ENCODE data around the gene L3MBTL1. TPM values are rescaled to one million over a fixed set of nuclear protein-coding genes. Genes with fewer than 3 reads are reported as not detected.
"Not testable (repeated sequence)": the region's sequence is repeated elsewhere in the genome, so short reads cannot be mapped to it uniquely, and the experiment has no call there.

The L3MBTL1 gene
- polyA plus RNA-seq, 1 donor (not counting 4 experiments of a cell fraction or from before 2014, with no cell fraction given), result 5.0 TPM

DNA sequence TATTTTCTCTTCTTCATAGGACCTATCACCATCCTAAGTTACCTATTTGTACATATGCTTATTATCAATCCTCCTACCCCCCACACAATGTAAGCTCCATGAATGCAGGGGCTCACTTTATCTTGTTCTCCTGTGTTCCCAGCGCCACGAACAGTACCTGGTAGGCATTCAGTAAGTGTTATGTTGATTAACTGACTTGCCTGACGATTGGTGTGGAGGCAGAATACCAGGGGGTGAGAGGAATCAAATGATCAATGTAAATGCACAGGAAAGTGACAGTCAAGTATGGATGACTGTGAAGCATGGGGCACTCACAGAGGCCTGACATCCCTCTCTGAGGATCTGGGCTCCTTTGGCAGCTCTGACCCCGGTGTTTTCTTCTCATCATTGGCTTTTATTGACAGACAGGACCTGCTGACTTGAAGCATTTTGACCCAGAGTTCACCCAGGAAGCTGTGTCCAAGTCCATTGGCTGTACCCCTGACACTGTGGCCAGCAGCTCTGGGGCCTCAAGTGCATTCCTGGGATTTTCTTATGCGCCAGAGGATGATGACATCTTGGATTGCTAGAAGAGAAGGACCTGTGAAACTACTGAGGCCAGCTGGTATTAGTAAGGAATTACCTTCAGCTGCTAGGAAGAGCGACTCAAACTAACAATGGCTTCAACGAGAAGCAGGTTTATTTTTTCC lies 77.1 kb downstream of the L3MBTL1 start:
- DNase-seq (ENCODE audit: low read depth, low spot score), result no peak
- Histone ChIP-seq H4K20me1 (ENCODE audit: control insufficient read depth, extremely low read depth, insufficient read depth, low read length) (no peaks in the 10 kb centered on the region), H3K36me3 (ENCODE audit: control insufficient read depth in 2 of 2, extremely low read depth in 1 of 2, insufficient read depth in 2 of 2, low read length in 2 of 2) (no peaks in the 10 kb centered on the region), H3K9ac (ENCODE audit: control insufficient read depth, extremely low read depth, insufficient read depth, low read length) (no peak overlapping the region), H2AFZ (ENCODE audit: control insufficient read depth, low read length) (no peak overlapping the region), H3K4me2 (ENCODE audit: control insufficient read depth, extremely low read depth, insufficient read depth, low read depth, low read length) (no peak overlapping the region), H3K4me3 (ENCODE audit: control insufficient read depth in 2 of 3, extremely low read depth in 1 of 3, insufficient read depth in 2 of 3, low read depth in 1 of 3, low read length in 3 of 3) (no peak overlapping the region), H3K9me3 (ENCODE audit: control insufficient read depth, low read depth, low read length) (no peaks in the 10 kb centered on the region), H3K27ac (ENCODE audit: control insufficient read depth, insufficient read depth, low read length) (no peak overlapping the region), H3K27me3 (ENCODE audit: control insufficient read depth, extremely low read depth, insufficient read depth, low read length) (no peaks in the 10 kb centered on the region), H3K9me1 (ENCODE audit: control insufficient read depth, extremely low read depth, insufficient read depth, low read length) (no peaks in the 10 kb centered on the region), H3K79me2 (ENCODE audit: control insufficient read depth, insufficient read depth, low read length) (no peaks in the 10 kb centered on the region), H3K4me1 (ENCODE audit: control insufficient read depth, extremely low read depth, insufficient read depth, low read length) (no peaks in the 10 kb centered on the region)
- TF ChIP-seq, protein P1, sequence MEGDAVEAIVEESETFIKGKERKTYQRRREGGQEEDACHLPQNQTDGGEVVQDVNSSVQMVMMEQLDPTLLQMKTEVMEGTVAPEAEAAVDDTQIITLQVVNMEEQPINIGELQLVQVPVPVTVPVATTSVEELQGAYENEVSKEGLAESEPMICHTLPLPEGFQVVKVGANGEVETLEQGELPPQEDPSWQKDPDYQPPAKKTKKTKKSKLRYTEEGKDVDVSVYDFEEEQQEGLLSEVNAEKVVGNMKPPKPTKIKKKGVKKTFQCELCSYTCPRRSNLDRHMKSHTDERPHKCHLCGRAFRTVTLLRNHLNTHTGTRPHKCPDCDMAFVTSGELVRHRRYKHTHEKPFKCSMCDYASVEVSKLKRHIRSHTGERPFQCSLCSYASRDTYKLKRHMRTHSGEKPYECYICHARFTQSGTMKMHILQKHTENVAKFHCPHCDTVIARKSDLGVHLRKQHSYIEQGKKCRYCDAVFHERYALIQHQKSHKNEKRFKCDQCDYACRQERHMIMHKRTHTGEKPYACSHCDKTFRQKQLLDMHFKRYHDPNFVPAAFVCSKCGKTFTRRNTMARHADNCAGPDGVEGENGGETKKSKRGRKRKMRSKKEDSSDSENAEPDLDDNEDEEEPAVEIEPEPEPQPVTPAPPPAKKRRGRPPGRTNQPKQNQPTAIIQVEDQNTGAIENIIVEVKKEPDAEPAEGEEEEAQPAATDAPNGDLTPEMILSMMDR (optimal IDR thresholded peaks at IDR 0.05 in 1 of 3, IDR thresholded peaks at IDR 0.05 in 1 of 3, conservative IDR thresholded peaks at IDR 0.05 in 1 of 3; ENCODE audit: extremely low read depth in 1 of 3, insufficient read depth in 2 of 3, low read length in 3 of 3), result no peak
- no peak for TF ChIP-seq EZH2 (IDR thresholded peaks at IDR 0.05; ENCODE audit: low read length)
- no peak for FAIRE-seq
- dilution Hi-C loops (cut with MboI; ENCODE audit: extremely low pct_ligation_motif_present, low sequenced_read_pairs), result no loop called here

DNA sequence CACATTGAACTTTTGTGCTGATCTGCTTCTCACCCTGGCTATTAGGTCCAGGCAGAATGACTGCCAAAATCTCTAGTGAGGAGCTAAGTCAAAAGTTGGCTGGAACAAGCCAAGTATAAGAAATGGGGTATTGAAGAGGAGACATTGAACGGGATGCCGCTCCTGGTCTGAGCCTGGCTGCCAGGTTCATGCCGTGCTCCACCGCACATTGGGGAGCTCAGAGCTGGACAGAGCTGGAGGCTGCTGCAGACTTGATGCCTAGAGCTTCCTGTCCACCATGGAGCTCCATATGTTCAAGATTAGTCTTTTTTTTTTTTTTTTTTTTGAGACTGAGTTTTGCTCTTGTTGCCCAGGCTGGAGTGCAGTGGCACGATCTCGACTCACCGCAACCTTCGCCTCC lies 79.1 kb downstream of the L3MBTL1 start:
- Histone ChIP-seq H3K9me3 (ENCODE audit: control insufficient read depth, low read depth, low read length) (no peaks in the 10 kb centered on the region), H3K9ac (ENCODE audit: control insufficient read depth, extremely low read depth, insufficient read depth, low read length) (no peak overlapping the region), H3K79me2 (ENCODE audit: control insufficient read depth, insufficient read depth, low read length) (peaks cover 8% of the 10 kb centered on the region), H3K4me1 (ENCODE audit: control insufficient read depth, extremely low read depth, insufficient read depth, low read length) (peaks cover 10% of the 10 kb centered on the region), H3K4me2 (ENCODE audit: control insufficient read depth, extremely low read depth, insufficient read depth, low read depth, low read length) (no peak overlapping the region), H3K27me3 (ENCODE audit: control insufficient read depth, extremely low read depth, insufficient read depth, low read length) (no peaks in the 10 kb centered on the region), H3K36me3 (ENCODE audit: control insufficient read depth in 2 of 2, extremely low read depth in 1 of 2, insufficient read depth in 2 of 2, low read length in 2 of 2) (no peaks in the 10 kb centered on the region), H3K9me1 (ENCODE audit: control insufficient read depth, extremely low read depth, insufficient read depth, low read length) (no peaks in the 10 kb centered on the region), H2AFZ (ENCODE audit: control insufficient read depth, low read length) (no peak overlapping the region), H3K4me3 (ENCODE audit: control insufficient read depth in 2 of 3, extremely low read depth in 1 of 3, insufficient read depth in 2 of 3, low read depth in 1 of 3, low read length in 3 of 3) (no peak overlapping the region), H3K27ac (ENCODE audit: control insufficient read depth, insufficient read depth, low read length) (no peak overlapping the region), H4K20me1 (ENCODE audit: control insufficient read depth, extremely low read depth, insufficient read depth, low read length) (no peaks in the 10 kb centered on the region)
- dilution Hi-C loops (cut with MboI; ENCODE audit: extremely low pct_ligation_motif_present, low sequenced_read_pairs), result no loop called here
- DNase-seq (ENCODE audit: low read depth, low spot score) (no peak), FAIRE-seq (no peak)
- TF ChIP-seq EZH2 (IDR thresholded peaks at IDR 0.05; ENCODE audit: low read length), result no peak
- TF ChIP-seq, protein P1 (optimal IDR thresholded peaks at IDR 0.05 in 1 of 3, IDR thresholded peaks at IDR 0.05 in 1 of 3, conservative IDR thresholded peaks at IDR 0.05 in 1 of 3; ENCODE audit: extremely low read depth in 1 of 3, insufficient read depth in 2 of 3, low read length in 3 of 3), result no peak

DNA sequence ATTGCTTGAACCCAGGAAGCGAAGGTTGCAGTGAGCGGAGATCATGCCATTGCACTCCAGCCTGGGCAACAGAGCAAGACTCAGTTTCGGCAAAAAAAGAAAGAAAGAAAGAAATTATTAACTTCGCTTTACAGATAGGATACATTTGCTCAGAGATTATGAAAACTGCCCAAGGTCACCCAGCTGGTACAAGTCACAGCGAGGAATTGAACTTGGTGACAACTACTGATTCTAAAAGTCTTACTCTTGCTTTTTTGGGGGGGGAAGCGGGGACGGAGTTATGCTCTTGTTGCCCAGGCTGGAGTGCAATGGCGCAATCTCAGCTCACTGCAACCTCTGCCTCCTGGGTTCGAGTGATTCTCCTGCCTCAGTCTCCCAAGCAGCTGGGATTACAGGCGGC lies 81.0 kb downstream of the L3MBTL1 start:
- H2AFZ ChIP-seq (ENCODE audit: control insufficient read depth, low read length); H3K36me3 ChIP-seq (ENCODE audit: control insufficient read depth in 2 of 2, extremely low read depth in 1 of 2, insufficient read depth in 2 of 2, low read length in 2 of 2); H3K4me3 ChIP-seq (ENCODE audit: control insufficient read depth in 2 of 3, extremely low read depth in 1 of 3, insufficient read depth in 2 of 3, low read depth in 1 of 3, low read length in 3 of 3); H3K9me1 ChIP-seq (ENCODE audit: control insufficient read depth, extremely low read depth, insufficient read depth, low read length); H3K9me3 ChIP-seq (ENCODE audit: control insufficient read depth, low read depth, low read length); H3K9ac ChIP-seq (ENCODE audit: control insufficient read depth, extremely low read depth, insufficient read depth, low read length); H3K4me2 ChIP-seq (ENCODE audit: control insufficient read depth, extremely low read depth, insufficient read depth, low read depth, low read length); DNase-seq (ENCODE audit: low read depth, low spot score); H3K79me2 ChIP-seq (ENCODE audit: control insufficient read depth, insufficient read depth, low read length); H3K27me3 ChIP-seq (ENCODE audit: control insufficient read depth, extremely low read depth, insufficient read depth, low read length); dilution Hi-C loops (cut with MboI; ENCODE audit: extremely low pct_ligation_motif_present, low sequenced_read_pairs); FAIRE-seq; H3K27ac ChIP-seq (ENCODE audit: control insufficient read depth, insufficient read depth, low read length); H3K4me1 ChIP-seq (ENCODE audit: control insufficient read depth, extremely low read depth, insufficient read depth, low read length); H4K20me1 ChIP-seq (ENCODE audit: control insufficient read depth, extremely low read depth, insufficient read depth, low read length): not testable (repeated sequence)

All from keratinocyte (primary cell).